GM18502 (cell line): ENCODE measurements around the gene RNF130.
A peak's percentile ranks its signal among the peaks of the same experiment; 100 is the strongest.

Experiments
- ATAC-seq: cut with Tn5 transposase; IDR thresholded peaks from one replicate; pipeline ENCODE4 v1.9.1; 2021; ENCODE audit warnings: mild to moderate bottlenecking; ENCODE audit not compliant: unreplicated experiment, poor library complexity

Gene RNF130

GRCh38 chr5:179930788-179931473 is 140.6 kb downstream of the RNF130 start:
- ATAC-seq: no peak

DNA sequence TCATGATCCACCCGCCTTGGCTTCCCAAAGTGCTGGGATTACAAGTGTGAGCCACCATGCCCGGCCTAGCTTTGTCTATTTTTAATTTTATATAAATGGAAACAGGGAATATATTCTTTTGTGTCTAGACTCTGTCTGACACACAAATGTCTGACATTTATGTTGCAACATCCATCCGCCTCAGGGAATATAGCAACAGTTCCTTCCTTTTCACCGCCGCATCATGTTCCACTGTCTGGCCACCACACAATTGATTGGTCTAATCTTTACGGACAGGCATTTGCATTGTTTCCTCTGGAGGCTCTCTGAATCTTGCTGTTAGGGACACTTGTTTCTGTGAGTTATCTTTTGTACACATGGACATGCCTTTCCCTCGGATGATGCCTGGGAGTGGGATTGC is 143.7 kb downstream of the RNF130 start:
- ATAC-seq: no peak

DNA sequence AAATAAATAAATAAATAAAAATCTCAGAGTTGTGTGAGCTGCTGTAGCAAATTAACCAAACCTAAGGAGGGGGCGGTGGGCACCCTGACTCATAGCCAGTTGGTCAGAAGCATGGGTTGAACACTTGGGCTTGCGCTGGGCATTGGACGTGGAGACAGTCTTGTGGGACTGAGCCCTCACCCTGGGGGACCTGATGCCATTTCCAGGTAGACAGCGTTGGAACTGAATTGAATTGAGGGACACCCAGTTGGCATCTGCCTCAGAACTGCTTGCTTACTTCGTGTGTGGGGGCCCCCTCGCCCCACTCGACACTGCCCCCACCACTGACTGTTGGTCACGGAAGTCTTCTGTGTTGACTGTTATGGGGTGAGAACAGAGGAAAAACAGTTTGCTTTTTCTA is 144.9 kb downstream of the RNF130 start:
- no peak for ATAC-seq

DNA sequence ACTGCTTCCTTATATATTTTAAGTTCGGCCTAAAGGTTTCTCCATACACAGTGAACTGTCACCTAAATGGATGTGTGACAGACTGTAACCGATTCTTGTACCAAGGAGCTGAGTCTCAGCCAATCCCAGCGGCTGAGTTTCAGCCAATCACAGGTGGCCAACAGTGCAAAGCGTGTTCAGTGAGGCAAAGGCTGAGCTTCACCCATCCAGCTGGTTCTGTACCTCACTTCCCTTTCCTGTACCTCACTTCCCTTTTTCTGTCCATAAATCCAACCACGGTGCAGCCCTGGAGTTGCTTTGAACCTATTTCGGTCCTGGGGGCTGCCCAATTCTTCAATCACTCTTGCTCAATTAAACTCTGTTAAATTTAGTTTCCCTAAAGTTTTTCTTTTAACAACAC is 148.1 kb downstream of the RNF130 start:
- ATAC-seq: no peak

DNA sequence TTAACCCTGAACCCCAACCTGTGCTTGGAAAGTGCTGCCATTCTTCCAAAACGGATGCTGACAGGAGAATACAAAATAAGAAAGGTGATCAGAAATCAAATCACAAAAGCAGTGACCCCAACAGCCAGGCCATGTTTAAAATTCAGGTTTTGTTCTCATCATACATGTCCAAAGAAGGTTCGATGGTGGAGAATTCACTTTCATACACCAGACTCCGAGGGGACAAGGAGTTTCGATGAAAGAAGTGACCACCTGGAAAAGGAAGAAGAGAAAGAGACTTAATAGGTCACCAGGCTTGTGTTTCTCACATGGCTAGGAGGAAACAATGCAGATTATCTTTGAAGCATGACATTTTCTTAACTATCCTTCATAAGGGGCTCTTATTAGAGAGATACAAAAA is 151.4 kb downstream of the RNF130 start:
- ATAC-seq: no peak

DNA sequence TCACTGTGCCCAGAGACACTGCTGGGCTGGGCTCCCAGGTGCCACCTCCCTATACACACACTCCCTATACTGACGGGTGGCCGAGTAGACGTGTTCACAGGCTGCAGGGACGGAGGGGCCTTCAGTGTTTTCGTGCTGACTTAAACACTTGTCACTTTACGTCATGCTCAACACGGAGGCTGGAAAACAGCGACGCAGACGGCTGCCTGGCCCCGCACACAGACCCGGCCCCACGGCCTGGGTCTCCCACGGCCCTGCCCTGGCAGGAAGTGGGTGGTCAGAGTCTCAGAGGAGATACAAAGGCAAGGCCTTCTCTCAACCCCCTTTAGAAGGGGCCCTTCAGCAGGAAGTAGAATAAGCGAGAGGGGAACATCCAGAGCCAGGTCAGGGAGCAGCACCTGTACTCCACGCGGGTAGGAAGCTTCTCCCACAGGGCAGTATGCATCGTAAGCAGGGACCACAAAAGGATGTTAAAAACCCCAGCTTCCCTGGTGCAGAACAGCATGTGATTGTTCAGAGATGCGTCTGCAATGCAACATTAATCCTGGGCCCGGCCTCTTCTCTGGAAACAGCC is 152.0 kb downstream of the RNF130 start:
- ATAC-seq: no peak

DNA sequence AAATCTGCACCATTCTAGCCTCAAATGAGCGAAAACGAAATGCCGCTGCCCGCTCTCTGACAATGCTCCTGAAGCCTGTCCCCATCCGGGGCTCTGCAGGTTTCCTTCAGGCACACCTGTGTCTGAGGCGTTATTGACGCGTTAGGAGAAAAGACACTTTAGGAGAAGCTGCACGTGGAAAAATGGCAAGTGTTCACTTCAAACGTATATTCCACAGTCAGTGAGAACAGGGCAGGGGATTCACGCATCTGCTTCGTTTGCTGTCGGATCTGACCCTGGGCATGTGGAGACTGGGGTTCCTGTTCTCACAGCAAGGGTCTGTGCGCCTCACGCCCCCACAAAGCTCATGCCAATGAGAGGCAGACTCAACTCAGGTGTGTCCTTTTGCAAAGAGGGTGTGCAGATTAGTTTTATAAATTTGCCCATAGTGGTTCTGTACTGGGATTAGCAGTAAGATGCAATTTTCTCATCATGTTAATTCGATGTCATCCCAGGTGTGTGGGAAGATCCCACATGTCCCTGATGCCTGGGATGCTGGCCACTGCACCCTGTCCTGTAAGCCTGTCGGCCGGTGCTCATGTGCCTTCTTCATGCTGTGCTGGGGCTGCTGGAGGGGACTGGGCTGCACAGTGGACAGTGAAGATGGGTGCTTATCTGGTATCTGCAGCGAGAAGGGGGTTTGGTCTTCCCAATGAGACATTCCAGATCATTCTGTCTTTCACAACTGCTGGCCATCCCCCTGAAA is 152.6 kb downstream of the RNF130 start:
- no peak for ATAC-seq

DNA sequence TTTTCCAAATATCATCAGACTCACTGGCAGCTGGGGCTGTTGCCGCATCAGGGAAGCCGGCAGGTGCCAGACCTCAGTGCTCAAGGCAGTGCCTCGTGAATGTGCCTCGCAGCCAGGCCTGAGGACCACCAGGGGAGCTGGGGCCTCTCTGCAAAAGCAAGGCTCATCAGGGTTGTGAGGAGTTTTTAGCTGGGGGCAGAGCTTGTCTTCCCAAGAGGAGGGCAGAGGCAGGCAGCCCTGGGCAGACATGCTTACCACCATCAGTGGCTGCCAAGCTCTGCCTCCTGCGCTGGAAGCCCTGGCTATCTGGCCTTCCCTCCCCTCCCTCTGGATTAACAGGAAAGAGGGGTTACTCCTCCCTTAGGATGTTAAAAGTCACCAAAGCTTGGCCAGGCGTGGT is 155.0 kb downstream of the RNF130 start:
- ATAC-seq: no peak

GRCh38 chr5:179915406-179915935 is 156.1 kb downstream of the RNF130 start:
- no peak for ATAC-seq

GRCh38 chr5:179914032-179914755 is 157.4 kb downstream of the RNF130 start:
- no peak for ATAC-seq

DNA sequence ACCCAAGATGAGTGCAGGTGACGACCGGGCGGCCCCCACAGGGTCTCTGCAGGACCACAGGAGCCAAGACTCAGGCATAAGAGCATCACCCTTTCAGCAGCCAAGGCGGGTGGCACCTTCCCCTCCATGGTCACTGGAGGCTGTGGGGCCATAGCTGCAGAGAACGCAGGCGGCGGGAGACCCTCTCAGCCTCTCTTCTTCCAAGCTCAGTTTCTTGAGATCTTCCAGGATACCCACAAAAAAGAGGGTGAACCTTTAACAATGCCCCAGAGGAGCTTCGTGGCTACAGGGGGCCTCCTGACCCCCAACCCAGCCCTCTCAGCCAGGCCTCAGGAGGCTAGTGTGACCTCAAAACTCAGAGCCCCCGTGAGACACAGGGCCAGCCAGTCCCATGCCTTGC is 158.1 kb downstream of the RNF130 start:
- no peak for ATAC-seq

- ATAC-seq: no peak
These were observed 158.6 kb downstream of the RNF130 start for GRCh38 chr5:179912951-179913350.

GRCh38 chr5:179912386-179912785 is 159.2 kb downstream of the RNF130 start:
- no peak for ATAC-seq

DNA sequence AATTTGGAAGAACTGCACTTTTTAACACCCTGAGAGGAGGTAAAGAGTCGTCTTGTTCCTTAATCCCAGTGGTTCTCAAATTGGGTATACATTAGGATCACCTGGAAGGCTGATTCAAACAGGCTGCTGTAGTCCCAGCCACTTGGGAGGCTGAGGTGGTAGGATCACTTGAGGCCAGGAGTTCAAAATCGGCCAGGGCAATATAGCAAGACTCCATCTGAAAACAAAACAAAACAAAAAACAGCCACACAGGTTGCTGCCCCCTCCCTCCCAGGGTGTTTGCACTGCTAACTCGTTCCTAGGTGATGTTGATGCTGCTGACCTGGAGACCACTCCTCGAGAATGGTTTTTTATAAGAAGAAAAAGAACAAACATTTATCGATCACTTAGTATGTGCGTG is 162.3 kb downstream of the RNF130 start:
- no peak for ATAC-seq

DNA sequence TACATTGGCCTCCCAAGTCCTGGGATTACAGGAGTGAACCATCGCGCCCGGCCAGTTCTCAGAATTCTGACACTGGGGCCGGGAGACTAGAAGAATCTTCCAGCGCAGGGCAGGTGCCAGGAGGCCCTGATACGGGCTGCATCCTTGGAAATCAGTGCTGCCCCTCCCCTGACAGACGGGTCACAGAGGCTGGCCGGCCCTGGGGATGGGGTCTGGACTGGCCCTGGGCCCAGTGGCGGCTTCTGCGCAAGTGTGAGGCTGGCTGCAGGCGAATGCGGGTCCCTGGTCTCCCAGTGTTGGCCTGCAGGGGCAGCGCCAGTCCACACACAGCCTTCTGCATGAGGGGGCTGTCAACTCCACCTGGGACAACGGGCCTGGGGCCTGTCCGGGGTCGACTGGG is 163.0 kb downstream of the RNF130 start:
- no peak for ATAC-seq

DNA sequence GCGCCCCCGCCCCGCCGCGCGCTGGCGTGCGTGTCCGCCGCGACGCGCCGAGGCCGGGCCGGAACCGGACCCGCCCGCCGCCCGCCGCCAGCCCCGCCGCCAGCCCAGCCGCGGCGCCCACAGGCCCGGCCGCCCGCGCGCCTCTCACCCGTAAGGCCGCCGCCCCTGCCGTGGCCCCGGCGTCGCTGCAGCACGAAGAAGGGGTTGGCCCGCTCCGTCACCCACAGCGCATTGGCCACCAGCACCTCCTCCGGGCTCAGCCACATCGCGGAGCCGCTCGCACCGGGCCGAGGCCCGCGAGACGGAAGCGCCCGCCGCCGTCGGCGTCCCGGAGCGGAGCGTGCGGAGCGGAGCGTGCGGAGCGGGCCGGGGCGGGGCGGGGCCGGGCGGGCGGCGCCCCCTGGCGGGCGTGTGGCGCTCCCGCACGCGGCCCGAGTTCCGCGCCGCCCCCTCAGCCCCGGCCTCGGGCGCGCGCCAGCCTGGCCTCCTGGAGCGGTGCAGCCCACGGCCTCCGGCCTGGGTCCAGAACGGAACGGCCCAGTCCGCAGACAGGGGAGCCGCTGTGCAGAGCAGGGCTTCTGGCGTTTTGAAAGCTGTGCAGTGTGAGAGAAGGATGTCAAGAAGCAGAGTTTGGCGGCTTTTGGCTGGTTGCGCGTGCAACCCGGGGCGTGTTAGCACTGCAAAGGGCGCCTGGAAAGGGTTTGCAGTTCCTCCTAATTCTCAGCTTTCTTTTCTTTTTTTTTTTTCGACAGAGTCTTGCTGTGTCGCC is 163.8 kb downstream of the RNF130 start, which contains the start of gene TBC1D9B:
TSS of gene TBC1D9B (minus strand) at position 342 of the 769 bp plus-strand sequence. CDS start at position 266, 76 bp downstream.
- ATAC-seq: peak; percentile 87

GRCh38 chr5:179906795-179907555 is 164.6 kb downstream of the RNF130 start:
- ATAC-seq: peak; percentile 36

DNA sequence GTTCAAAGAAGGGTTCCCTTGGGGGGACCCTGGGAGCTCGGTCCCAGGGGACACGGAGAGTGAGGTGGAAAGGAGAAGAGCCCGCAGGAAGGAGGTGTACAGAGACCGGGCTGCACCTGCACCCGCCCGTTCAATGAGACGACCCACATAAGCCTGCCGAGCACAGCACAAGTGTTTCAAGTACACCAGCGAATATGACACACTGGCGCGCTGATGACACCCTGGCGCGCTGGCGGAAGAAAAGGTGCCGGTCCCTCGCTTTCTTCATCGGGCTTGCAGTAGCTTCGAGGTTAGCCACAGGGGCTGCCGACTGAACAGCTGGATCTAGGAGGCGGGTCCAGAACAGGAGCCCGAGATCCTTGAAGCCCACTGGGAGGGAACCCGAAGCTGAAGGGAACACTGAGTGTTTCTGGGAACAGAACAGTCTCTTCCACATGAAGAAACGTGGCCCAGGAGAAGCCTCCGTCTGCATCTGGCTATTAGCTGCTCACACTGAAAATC is 165.2 kb downstream of the RNF130 start:
- ATAC-seq: no peak

DNA sequence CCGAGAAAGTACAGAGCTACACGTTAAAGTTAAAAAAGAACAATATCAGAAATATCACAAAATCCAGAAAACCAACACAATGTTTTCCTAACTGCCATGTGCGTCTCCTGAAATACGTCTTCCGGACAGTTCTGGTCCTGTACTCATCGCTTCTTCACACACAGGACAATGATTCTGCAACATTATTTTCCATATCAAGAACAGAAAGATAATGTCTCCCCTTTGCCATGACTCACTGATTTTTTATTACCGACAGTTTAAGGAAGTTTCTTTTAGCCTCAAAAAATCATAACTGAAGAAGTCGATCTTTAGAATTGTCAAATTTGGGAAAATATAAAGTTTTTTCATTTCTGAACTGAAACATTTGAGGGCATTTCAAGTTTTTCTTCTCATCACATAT is 166.4 kb downstream of the RNF130 start:
- ATAC-seq: no peak
